Type B pancreatic cell (in vitro differentiated cells): ENCODE results near the gene FJX1. TPM values are rescaled to one million over a fixed set of nuclear protein-coding genes. Genes with fewer than 3 reads are reported as not detected.

ENCODE experiments used
- DNase-seq: peaks from one replicate; pipeline ENCODE4 v3.0.0; 2021; ENCODE audit warnings: mixed read lengths; ENCODE audit not compliant: unreplicated experiment; ENCODE audit errors: extremely low spot score
- H3K27ac Mint-ChIP-seq: 2 replicates; pipeline ENCODE4 v1.8.0; 2021; ENCODE audit warnings: mild to moderate bottlenecking, mixed read lengths
- H3K27me3 Mint-ChIP-seq: 2 replicates; pipeline ENCODE4 v1.8.0; 2021; ENCODE audit warnings: mixed read lengths
- H3K36me3 Mint-ChIP-seq: 2 replicates; pipeline ENCODE4 v1.8.0; 2021; ENCODE audit warnings: mixed read lengths
- H3K4me1 Mint-ChIP-seq: one replicate; pipeline ENCODE4 v1.8.0; 2021; ENCODE audit warnings: mixed read lengths; ENCODE audit not compliant: unreplicated experiment
- H3K4me3 Mint-ChIP-seq: 2 replicates; pipeline ENCODE4 v1.8.0; 2021; ENCODE audit warnings: mild to moderate bottlenecking, mixed read lengths
- H3K9me3 Mint-ChIP-seq: 2 replicates; pipeline ENCODE4 v1.8.0; 2021; ENCODE audit warnings: mixed read lengths
- CTCF ChIP-seq: fragments of 200-600 bp; sonication (generic); conservative IDR thresholded peaks from 2 replicates; pipeline ENCODE4 v1.5.0; 2021; ENCODE audit warnings: antibody characterized with exemption, mild to moderate bottlenecking
- total RNA-seq: library from RNA; stranded (reverse); gene quantifications from 2 replicates; pipeline ENCODE4 v1.2.1, GENCODE V29; 2021; ENCODE audit warnings: low replicate concordance

FJX1 gene
- total RNA-seq, 1 donor from 2014 or later = 38.8 TPM

- H3K4me3 Mint-ChIP-seq = peak overlapping the region; percentile 63
Measured at GRCh38 chr11:35615921-35616900, 2.0 kb upstream of the FJX1 start.

DNA sequence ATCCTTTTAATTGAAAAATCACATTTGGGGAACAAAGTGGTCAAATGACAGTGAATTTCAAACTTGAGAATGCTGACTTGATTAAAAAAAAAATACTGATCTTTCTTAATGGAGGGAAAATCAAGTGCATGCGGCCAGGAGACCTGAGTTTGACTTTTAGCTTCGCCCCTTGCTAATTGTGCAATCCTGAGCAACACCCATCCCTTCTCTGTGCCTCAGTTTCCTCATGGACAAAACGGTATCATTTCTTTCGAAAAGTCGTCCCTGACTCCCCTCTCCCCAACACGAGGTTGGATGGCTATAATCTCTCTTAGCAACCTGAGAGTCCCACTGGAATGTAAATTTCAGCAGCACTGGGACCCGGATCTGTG lies 959 bp upstream of the FJX1 start:
- Mint-ChIP-seq H3K4me3 (peak overlapping the region; percentile 94), H3K9me3 (no peaks in the 10 kb centered on the region), H3K27ac (peak overlapping the region; percentile 85), H3K4me1 (peaks cover 35% of the 10 kb centered on the region), H3K36me3 (no peaks in the 10 kb centered on the region), H3K27me3 (peaks cover 22% of the 10 kb centered on the region)
- no peak for DNase-seq
- TF ChIP-seq CTCF = no peak

More at GRCh38 chr11:35615921-35616900, 2.0 kb upstream of the FJX1 start:
- Mint-ChIP-seq H3K27ac (peak overlapping the region; percentile 15), H3K9me3 (no peaks in the 10 kb centered on the region), H3K36me3 (no peaks in the 10 kb centered on the region), H3K27me3 (peaks cover 28% of the 10 kb centered on the region), H3K4me1 (peaks cover 24% of the 10 kb centered on the region)
- peak; percentile 97 for TF ChIP-seq CTCF
- no peak for DNase-seq

DNA sequence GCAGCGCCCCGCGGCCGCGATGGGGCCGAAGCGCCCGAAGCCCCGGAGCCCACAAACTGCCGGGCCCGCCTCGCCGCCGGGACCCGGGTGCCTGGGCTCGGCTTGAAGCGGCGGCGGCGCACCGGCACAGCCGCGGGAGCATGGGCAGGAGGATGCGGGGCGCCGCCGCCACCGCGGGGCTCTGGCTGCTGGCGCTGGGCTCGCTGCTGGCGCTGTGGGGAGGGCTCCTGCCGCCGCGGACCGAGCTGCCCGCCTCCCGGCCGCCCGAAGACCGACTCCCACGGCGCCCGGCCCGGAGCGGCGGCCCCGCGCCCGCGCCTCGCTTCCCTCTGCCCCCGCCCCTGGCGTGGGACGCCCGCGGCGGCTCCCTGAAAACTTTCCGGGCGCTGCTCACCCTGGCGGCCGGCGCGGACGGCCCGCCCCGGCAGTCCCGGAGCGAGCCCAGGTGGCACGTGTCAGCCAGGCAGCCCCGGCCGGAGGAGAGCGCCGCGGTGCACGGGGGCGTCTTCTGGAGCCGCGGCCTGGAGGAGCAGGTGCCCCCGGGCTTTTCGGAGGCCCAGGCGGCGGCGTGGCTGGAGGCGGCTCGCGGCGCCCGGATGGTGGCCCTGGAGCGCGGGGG lies 346 bp downstream of the FJX1 start:
- peak; percentile 69 for DNase-seq
- H3K27me3 Mint-ChIP-seq = peaks cover 19% of the 10 kb centered on the region
- peak overlapping the region; percentile 90 for H3K4me3 Mint-ChIP-seq
- peaks cover 46% of the 10 kb centered on the region for H3K4me1 Mint-ChIP-seq
- no peak overlapping the region for H3K27ac Mint-ChIP-seq
- H3K9me3 Mint-ChIP-seq = no peaks in the 10 kb centered on the region
- TF ChIP-seq CTCF = peak; percentile 26
- H3K36me3 Mint-ChIP-seq = no peaks in the 10 kb centered on the region

DNA sequence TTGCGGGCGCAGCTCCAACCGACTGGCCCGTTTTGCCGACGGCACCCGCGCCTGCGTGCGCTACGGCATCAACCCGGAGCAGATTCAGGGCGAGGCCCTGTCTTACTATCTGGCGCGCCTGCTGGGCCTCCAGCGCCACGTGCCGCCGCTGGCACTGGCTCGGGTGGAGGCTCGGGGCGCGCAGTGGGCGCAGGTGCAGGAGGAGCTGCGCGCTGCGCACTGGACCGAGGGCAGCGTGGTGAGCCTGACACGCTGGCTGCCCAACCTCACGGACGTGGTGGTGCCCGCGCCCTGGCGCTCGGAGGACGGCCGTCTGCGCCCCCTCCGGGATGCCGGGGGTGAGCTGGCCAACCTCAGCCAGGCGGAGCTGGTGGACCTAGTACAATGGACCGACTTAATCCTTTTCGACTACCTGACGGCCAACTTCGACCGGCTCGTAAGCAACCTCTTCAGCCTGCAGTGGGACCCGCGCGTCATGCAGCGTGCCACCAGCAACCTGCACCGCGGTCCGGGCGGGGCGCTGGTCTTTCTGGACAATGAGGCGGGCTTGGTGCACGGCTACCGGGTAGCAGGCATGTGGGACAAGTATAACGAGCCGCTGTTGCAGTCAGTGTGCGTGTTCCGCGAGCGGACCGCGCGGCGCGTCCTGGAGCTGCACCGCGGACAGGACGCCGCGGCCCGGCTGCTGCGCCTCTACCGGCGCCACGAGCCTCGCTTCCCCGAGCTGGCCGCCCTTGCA lies 1.0 kb downstream of the FJX1 start:
- Mint-ChIP-seq H3K36me3 (no peaks in the 10 kb centered on the region), H3K9me3 (no peaks in the 10 kb centered on the region), H3K27ac (no peak overlapping the region), H3K4me3 (peak overlapping the region; percentile 90), H3K27me3 (peaks cover 19% of the 10 kb centered on the region), H3K4me1 (peaks cover 51% of the 10 kb centered on the region)
- no peak for TF ChIP-seq CTCF
- DNase-seq = peak; percentile 76

GRCh38 chr11:35619855-35620640 lies 1.8 kb downstream of the FJX1 start:
- Mint-ChIP-seq H3K27ac (peak overlapping the region; percentile 76), H3K27me3 (peaks cover 17% of the 10 kb centered on the region), H3K36me3 (no peaks in the 10 kb centered on the region), H3K9me3 (no peaks in the 10 kb centered on the region), H3K4me3 (peak overlapping the region; percentile 90), H3K4me1 (peaks cover 51% of the 10 kb centered on the region)
- TF ChIP-seq CTCF = peak; percentile 16
- DNase-seq = no peak
